HCT116 (cell line): ENCODE measurements around the gene SUGCT. TPM values are rescaled to one million over a fixed set of nuclear protein-coding genes. Genes with fewer than 3 reads are reported as not detected.

Experiments used
- ATAC-seq: fragments of 200-7000 bp; cut with Tn5 transposase; 2 replicates; pipeline ENCODE4 v1.9.1; 2020; ENCODE audit warnings: mild to moderate bottlenecking, moderate library complexity
- BruUV-seq: library from RNA; stranded (reverse); fragments of 400-500 nt; replicated peaks from 2 replicates; lab custom pipeline; 2021; lab: Mats Ljungman, UMichigan
- CTCF ChIA-PET: fragments of 300-600 bp; sonication (Branson Sonifier 250); formaldehyde crosslinking; loops from one replicate; lab custom pipeline; 2021; ENCODE audit warnings: antibody characterized with exemption; lab: Charles Lee
- POLR2A ChIA-PET: fragments of 300-600, 350-600 bp; sonication (Branson Sonifier 250); formaldehyde crosslinking; loops from one replicate; lab custom pipeline; 2021; ENCODE audit warnings: antibody characterized with exemption; lab: Charles Lee
- RAD21 ChIA-PET, 2 experiments: fragments of 300-600 bp; sonication (Branson Sonifier 250); formaldehyde crosslinking; loops; one replicate each; lab custom pipeline; 2023; ENCODE audit warnings: low total read pairs in 2 of 2; ENCODE audit not compliant: uncharacterized antibody in 2 of 2, unreplicated experiment in 2 of 2, low non-redundant PET in 1 of 2; lab: Charles Lee
- DNase-seq: peaks from one replicate; pipeline ENCODE4 v3.0.0-alpha.2; 2010; ENCODE audit warnings: low read depth, low spot score
- H2AFZ ChIP-seq: fragments of 200-600 bp; shearing (Covaris generic), sonication (generic); 2 replicates; pipeline ENCODE4 v1.6.1; 2017; ENCODE audit warnings: low read depth, mixed run types, mixed read lengths, antibody characterized with exemption, low read length; ENCODE audit not compliant: poor library complexity, severe bottlenecking
- H3K27ac ChIP-seq: 2 replicates; pipeline ENCODE4 v1.5.1; 2012; ENCODE audit warnings: low read depth, low read length
- H3K27me3 ChIP-seq: fragments of 200-600 bp; sonication (generic); 2 replicates; pipeline ENCODE4 v1.6.1; 2016; ENCODE audit warnings: mixed run types, low read length, mixed read lengths; ENCODE audit not compliant: insufficient read depth
- H3K36me3 ChIP-seq, 2 experiments: fragments of 200-500 bp in 1 of 2; fragments of 200-600 bp in 1 of 2; sonication (Bioruptor generic) in 1 of 2; sonication (generic) in 1 of 2; 2 replicates each; pipeline versions ENCODE4 v1.5.1 to v1.6.1; 2014 to 2016; ENCODE audit warnings: low read length in 2 of 2, inconsistent platforms in 1 of 2, mixed read lengths in 1 of 2, mixed run types in 1 of 2; ENCODE audit not compliant: insufficient read depth in 2 of 2, control insufficient read depth in 1 of 2
- H3K4me1 ChIP-seq, 2 experiments: fragments of 200-600 bp in 1 of 2; sonication (generic) in 1 of 2; 2 replicates each; pipeline versions ENCODE4 v1.5.1 to v1.6.1; 2012 to 2017; ENCODE audit warnings: low read length in 2 of 2, inconsistent platforms in 1 of 2, mild to moderate bottlenecking in 1 of 2, mixed read lengths in 1 of 2, mixed run types in 1 of 2, moderate library complexity in 1 of 2; ENCODE audit not compliant: insufficient read depth in 2 of 2, control insufficient read depth in 1 of 2
- H3K4me2 ChIP-seq: fragments of 200-600 bp; sonication (generic); 2 replicates; pipeline ENCODE4 v1.6.1; 2017; ENCODE audit warnings: mixed run types, low read length, mixed read lengths
- H3K4me3 ChIP-seq, 2 experiments: fragments of 200-600 bp in 1 of 2; sonication (generic) in 1 of 2; replicated peaks in 1 of 2; 2 replicates each; pipeline ENCODE4 v1.5.1; 2011 to 2016; ENCODE audit warnings: low read length in 2 of 2, control low read depth in 1 of 2, low read depth in 1 of 2, mild to moderate bottlenecking in 1 of 2, mixed read lengths in 1 of 2, mixed run types in 1 of 2
- H3K79me2 ChIP-seq: fragments of 200-600 bp; sonication (generic); 2 replicates; pipeline ENCODE4 v1.6.1; 2017; ENCODE audit warnings: mild to moderate bottlenecking, mixed run types, low read length, moderate library complexity, mixed read lengths; ENCODE audit not compliant: insufficient read depth
- H3K9ac ChIP-seq: fragments of 200-600 bp; sonication (generic); 2 replicates; pipeline ENCODE4 v1.6.1; 2016; ENCODE audit warnings: low read length, mixed read lengths
- H3K9me2 ChIP-seq: fragments of 200-600 bp; sonication (generic), shearing (Covaris generic); 2 replicates; pipeline ENCODE4 v1.6.1; 2017; ENCODE audit warnings: mixed run types, mild to moderate bottlenecking, moderate library complexity; ENCODE audit not compliant: insufficient read depth
- H3K9me3 ChIP-seq, 2 experiments: fragments of 200-500 bp in 1 of 2; fragments of 200-600 bp in 1 of 2; sonication (Bioruptor generic) in 1 of 2; sonication (generic) in 1 of 2; 2 replicates each; pipeline ENCODE4 v1.6.1; 2014 to 2017; ENCODE audit warnings: low read length in 2 of 2, mixed read lengths in 2 of 2, inconsistent platforms in 1 of 2, low read depth in 1 of 2, mild to moderate bottlenecking in 1 of 2, mixed run types in 1 of 2, moderate library complexity in 1 of 2; ENCODE audit not compliant: control insufficient read depth in 1 of 2, insufficient read depth in 1 of 2
- H4K20me1 ChIP-seq: fragments of 200-600 bp; sonication (generic), shearing (Covaris generic); 2 replicates; pipeline ENCODE4 v1.6.1; 2017; ENCODE audit warnings: mixed run types, mild to moderate bottlenecking, moderate library complexity; ENCODE audit not compliant: insufficient read depth
- CBX3 ChIP-seq: IDR thresholded peaks from 2 replicates; pipeline ENCODE4 v1.6.1; 2012; ENCODE audit warnings: low read depth
- CEBPB ChIP-seq: IDR thresholded peaks from 2 replicates; pipeline ENCODE4 v1.6.1; 2012; ENCODE audit warnings: low read depth
- EGR1 ChIP-seq: IDR thresholded peaks from 2 replicates; pipeline ENCODE4 v1.6.1; 2012; ENCODE audit warnings: low read depth
- EZH2 ChIP-seq: fragments of 200-600 bp; sonication (generic); IDR thresholded peaks from 2 replicates; pipeline ENCODE4 v1.6.1; 2017; ENCODE audit warnings: antibody characterized with exemption, mixed run types
- FOSL1 ChIP-seq: IDR thresholded peaks from 2 replicates; pipeline ENCODE4 v1.6.1; 2012; ENCODE audit warnings: low read depth
- JUND ChIP-seq: IDR thresholded peaks from 2 replicates; pipeline ENCODE4 v1.6.1; 2012
- POLR2A ChIP-seq: IDR thresholded peaks from 2 replicates; pipeline ENCODE4 v1.7.0; 2011; ENCODE audit warnings: borderline replicate concordance; ENCODE audit not compliant: insufficient read depth, insufficient read length; ENCODE audit errors: extremely low read depth
- POLR2AphosphoS5 ChIP-seq: IDR thresholded peaks from 2 replicates; pipeline ENCODE4 v1.6.1; 2011; ENCODE audit warnings: mild to moderate bottlenecking, low read depth, low read length, moderate library complexity
- RAD21 ChIP-seq: IDR thresholded peaks from 2 replicates; pipeline ENCODE4 v1.6.1; 2012; ENCODE audit warnings: low read depth, mild to moderate bottlenecking
- SIN3A ChIP-seq: IDR thresholded peaks from 2 replicates; pipeline ENCODE4 v1.6.1; 2012; ENCODE audit warnings: low read depth
- SP1 ChIP-seq: IDR thresholded peaks from 2 replicates; pipeline ENCODE4 v1.6.1; 2012; ENCODE audit warnings: low read depth
- SRF ChIP-seq: IDR thresholded peaks from 2 replicates; pipeline ENCODE4 v1.6.1; 2012; ENCODE audit warnings: low read depth
- YY1 ChIP-seq: IDR thresholded peaks from 2 replicates; pipeline ENCODE4 v1.6.1; 2011; ENCODE audit warnings: low read length, low read depth, moderate library complexity, mild to moderate bottlenecking; ENCODE audit not compliant: insufficient replicate concordance; ENCODE audit errors: extremely low read depth
- ZFX ChIP-seq: fragments of 450-650 bp; IDR thresholded peaks from 2 replicates; pipeline ENCODE4 v1.6.1; 2017
- ZNF274 ChIP-seq: fragments of 200-500 bp; sonication (Bioruptor generic); IDR thresholded peaks from 2 replicates; pipeline ENCODE4 v1.6.1; 2014; ENCODE audit warnings: mild to moderate bottlenecking, low read depth, low read length, inconsistent platforms
- intact Hi-C: fragments of 100-400 bp; cut with micrococcal nuclease; formaldehyde crosslinking; loops from 2 replicates; pipeline ENCODE4 v1.10.0; 2022
- total RNA-seq: library from RNA; stranded (reverse); gene quantifications from one replicate; pipeline ENCODE4 v1.2.1, GENCODE V29; 2021; ENCODE audit not compliant: unreplicated experiment
- TF ChIP-seq, protein P1 (sequence below): IDR thresholded peaks from 2 replicates; pipeline ENCODE4 v1.6.1; 2012
- TF ChIP-seq, protein P2 (sequence below): IDR thresholded peaks from 2 replicates; pipeline ENCODE4 v1.6.1; 2012

SUGCT gene
- total RNA-seq, 1 experiment from 2014 or later = 4.4 TPM

DNA sequence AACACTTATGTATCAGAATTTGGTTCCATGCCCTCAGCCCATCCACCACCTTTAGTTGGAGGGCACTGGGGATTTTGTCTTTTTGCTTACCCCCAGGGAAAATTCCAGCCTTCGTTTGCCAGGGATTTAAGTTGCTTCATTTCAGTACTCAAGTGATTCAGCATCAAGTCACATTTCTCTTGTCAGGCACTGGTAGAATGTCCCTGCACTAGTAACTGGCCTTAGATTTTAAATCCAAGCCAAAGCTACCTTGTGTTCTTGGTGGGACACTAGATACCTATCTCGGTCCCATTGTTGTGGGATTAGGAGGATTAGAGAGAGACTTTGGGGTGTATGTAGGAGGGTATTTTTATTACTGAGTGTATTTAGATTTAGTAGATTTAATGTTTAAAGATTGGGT lies 613.1 kb downstream of the SUGCT start:
- ChIA-PET POLR2A (no interaction called here), RAD21 (no interaction called here), CTCF (no interaction called here)
- no peaks in the 10 kb centered on the region for H3K36me3 ChIP-seq
- TF ChIP-seq EGR1 (no peak), SP1 (no peak), ZNF274 (no peak), ZFX (no peak), SRF (no peak), POLR2A (no peak), YY1 (no peak), EZH2 (no peak), JUND (no peak), CBX3 (no peak), SIN3A (no peak), CEBPB (no peak), POLR2AphosphoS5 (no peak), FOSL1 (no peak), RAD21 (no peak)
- TF ChIP-seq, protein P1, sequence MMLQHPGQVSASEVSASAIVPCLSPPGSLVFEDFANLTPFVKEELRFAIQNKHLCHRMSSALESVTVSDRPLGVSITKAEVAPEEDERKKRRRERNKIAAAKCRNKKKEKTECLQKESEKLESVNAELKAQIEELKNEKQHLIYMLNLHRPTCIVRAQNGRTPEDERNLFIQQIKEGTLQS = no peak
- TF ChIP-seq, protein P2, sequence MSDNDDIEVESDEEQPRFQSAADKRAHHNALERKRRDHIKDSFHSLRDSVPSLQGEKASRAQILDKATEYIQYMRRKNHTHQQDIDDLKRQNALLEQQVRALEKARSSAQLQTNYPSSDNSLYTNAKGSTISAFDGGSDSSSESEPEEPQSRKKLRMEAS = no peak
- intact Hi-C loops = no loop called here
- no peaks in the 10 kb centered on the region for H4K20me1 ChIP-seq
- no peaks in the 10 kb centered on the region for H3K4me1 ChIP-seq
- no peak overlapping the region for H3K4me2 ChIP-seq
- H3K27me3 ChIP-seq = 0 out of 2 replicates have a peak, but pooled peaks cover 7% of the 10 kb centered on the region
- no peak overlapping the region for H3K9ac ChIP-seq
- DNase-seq (no peak), ATAC-seq (no peak)
- no peak overlapping the region for H3K27ac ChIP-seq
- no peaks in the 10 kb centered on the region for H3K9me3 ChIP-seq
- no TSS peak for BruUV-seq
- H2AFZ ChIP-seq = no peak overlapping the region
- no peak overlapping the region for H3K4me3 ChIP-seq
- H3K79me2 ChIP-seq = no peaks in the 10 kb centered on the region
- no peaks in the 10 kb centered on the region for H3K9me2 ChIP-seq
